Tibial nerve (tissue), 4 donors: Measurements from ENCODE around the gene PRR14. TPM values are rescaled to one million over a fixed set of nuclear protein-coding genes. Genes with fewer than 3 reads are reported as not detected.

Source experiments
- DNase-seq, 2 donors: peaks; one replicate each; pipeline ENCODE4 v3.0.0-alpha.2; 2019; ENCODE audit warnings: low spot score in 2 of 2
- H3K27ac ChIP-seq, 4 donors: fragments of 200-600 bp; sonication (generic) in 3 of 4; one replicate each; pipeline ENCODE4 v1.5.1; 2017 to 2019; ENCODE audit warnings: mild to moderate bottlenecking in 1 of 4
- H3K27me3 ChIP-seq, 2 donors: fragments of 200-600 bp; sonication (generic) in 1 of 2; one replicate each; pipeline versions ENCODE4 v1.5.1 to v1.6.0; 2017 to 2019
- H3K36me3 ChIP-seq, 3 donors: fragments of 200-600 bp; sonication (generic); one replicate each; pipeline ENCODE4 v1.5.1; 2018 to 2019
- H3K4me1 ChIP-seq, 4 donors: fragments of 200-600 bp; sonication (generic) in 3 of 4; one replicate each; pipeline ENCODE4 v1.5.1; 2017 to 2019
- H3K4me3 ChIP-seq, 4 donors: fragments of 200-600 bp; sonication (generic) in 3 of 4; one replicate each; pipeline ENCODE4 v1.5.1; 2017 to 2019; ENCODE audit warnings: mild to moderate bottlenecking in 1 of 4, moderate library complexity in 1 of 4
- H3K9me3 ChIP-seq, 4 donors: fragments of 200-600 bp; sonication (generic) in 3 of 4; one replicate each; pipeline ENCODE4 v1.5.1; 2017 to 2019
- EP300 ChIP-seq, 2 donors: sonication (generic); formaldehyde crosslinking; IDR thresholded peaks; one replicate each; pipeline ENCODE4 v1.6.1; 2017; ENCODE audit warnings: antibody characterized with exemption in 2 of 2, mild to moderate bottlenecking in 1 of 2
- POLR2A ChIP-seq, 2 donors: fragments of 450-650 bp; IDR thresholded peaks; one replicate each; pipeline ENCODE4 v1.6.1; 2017; ENCODE audit warnings: antibody characterized with exemption in 2 of 2, mild to moderate bottlenecking in 2 of 2, moderate library complexity in 2 of 2
- WGBS, 2 donors: methylation state at CpG; one replicate each; pipeline ENCODE4 v1.1.5; 2018; 5-methylcytosine and 5-hydroxymethylcytosine counted together
- total RNA-seq, 4 donors: library from RNA; depleted of rRNA; stranded (reverse); fragments of >200 nt; gene quantifications; one replicate each; pipeline ENCODE4 v1.1.0, GENCODE V29; 2016
- TF ChIP-seq, protein P1 (sequence below), 5 experiments: fragments of 200-600 bp in 3 of 5; fragments of 450-650 bp in 2 of 5; sonication (generic) in 3 of 5; IDR thresholded peaks; one replicate each; pipeline ENCODE4 v1.5.1; 2016 to 2019; ENCODE audit warnings: antibody characterized with exemption in 5 of 5, mild to moderate bottlenecking in 3 of 5, moderate library complexity in 2 of 5

PRR14 gene
- total RNA-seq, 4 donors from 2014 or later, result 37.4 to 43.7 (median 40.1) TPM

- H3K4me3 ChIP-seq, result no peak overlapping the region
- H3K4me1 ChIP-seq, result peaks cover 0 to 6% (median 0%) of the 10 kb centered on the region in 4 donors
- 85 to 88% methylated on average over 34 to 37 of the region's 41 CpGs for WGBS, 2 donors
- DNase-seq, result no peak
- TF ChIP-seq, protein P1, sequence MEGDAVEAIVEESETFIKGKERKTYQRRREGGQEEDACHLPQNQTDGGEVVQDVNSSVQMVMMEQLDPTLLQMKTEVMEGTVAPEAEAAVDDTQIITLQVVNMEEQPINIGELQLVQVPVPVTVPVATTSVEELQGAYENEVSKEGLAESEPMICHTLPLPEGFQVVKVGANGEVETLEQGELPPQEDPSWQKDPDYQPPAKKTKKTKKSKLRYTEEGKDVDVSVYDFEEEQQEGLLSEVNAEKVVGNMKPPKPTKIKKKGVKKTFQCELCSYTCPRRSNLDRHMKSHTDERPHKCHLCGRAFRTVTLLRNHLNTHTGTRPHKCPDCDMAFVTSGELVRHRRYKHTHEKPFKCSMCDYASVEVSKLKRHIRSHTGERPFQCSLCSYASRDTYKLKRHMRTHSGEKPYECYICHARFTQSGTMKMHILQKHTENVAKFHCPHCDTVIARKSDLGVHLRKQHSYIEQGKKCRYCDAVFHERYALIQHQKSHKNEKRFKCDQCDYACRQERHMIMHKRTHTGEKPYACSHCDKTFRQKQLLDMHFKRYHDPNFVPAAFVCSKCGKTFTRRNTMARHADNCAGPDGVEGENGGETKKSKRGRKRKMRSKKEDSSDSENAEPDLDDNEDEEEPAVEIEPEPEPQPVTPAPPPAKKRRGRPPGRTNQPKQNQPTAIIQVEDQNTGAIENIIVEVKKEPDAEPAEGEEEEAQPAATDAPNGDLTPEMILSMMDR (IDR thresholded peaks at IDR 0.05), result no peak
- no peaks in the 10 kb centered on the region for H3K9me3 ChIP-seq
- no peaks in the 10 kb centered on the region for H3K27me3 ChIP-seq
- H3K36me3 ChIP-seq, result peaks cover 0 to 66% (median 49%) of the 10 kb centered on the region in 3 donors
- H3K27ac ChIP-seq, result no peak overlapping the region
Measured at GRCh38 chr16:30669026-30669902, 18.5 kb downstream of the PRR14 start.

DNA sequence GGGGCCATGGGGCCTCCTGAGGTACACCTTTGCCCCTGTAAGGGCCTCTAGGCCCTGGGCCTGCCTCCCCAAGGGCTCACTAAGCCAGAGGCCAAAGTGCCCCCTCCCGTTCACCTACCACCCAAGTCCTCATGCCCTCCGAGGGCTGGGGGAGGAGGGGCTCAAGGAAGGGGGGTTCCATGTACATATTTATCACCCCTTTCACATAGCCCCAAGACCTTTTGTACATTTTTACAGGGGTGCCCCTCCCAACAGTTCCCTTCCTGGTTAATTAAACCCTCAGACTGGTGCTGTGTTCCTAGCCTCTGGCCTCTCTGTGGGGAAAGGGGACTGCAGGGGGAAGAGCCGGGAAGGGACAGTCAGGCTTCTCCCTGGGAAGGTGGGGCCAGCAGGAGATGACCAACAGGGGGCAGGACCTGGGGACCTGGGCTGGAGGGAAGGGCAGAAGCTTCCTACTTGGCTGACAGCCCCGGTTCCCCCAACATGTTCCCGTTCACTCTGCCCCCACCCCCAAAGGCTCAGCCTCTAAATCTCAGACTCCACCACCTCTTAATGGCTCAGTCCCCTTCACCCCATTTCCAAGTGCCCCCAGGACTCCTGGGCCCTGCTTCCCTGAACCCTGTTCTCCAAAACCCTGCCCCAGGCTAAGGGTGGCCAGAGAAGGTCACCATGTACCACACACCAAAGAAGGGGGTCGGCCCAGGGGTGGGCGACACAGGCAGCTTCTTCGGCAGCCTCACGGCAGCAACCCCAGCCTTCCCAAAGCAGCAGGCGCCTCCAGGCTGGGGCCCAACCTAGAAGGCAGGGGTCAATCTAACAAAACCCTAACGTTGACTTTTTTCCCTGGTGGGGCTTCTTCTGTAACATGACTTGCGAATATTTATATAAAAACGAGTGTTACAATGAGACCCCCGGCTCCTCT lies 19.4 kb downstream of the PRR14 start:
- DNase-seq, result no peak
- Histone ChIP-seq H3K27ac (no peak overlapping the region), H3K9me3 (no peaks in the 10 kb centered on the region), H3K27me3 (no peaks in the 10 kb centered on the region), H3K4me1 (no peaks in the 10 kb centered on the region), H3K36me3 (peaks cover 0 to 57% (median 46%) of the 10 kb centered on the region in 3 donors), H3K4me3 (no peak overlapping the region)
- TF ChIP-seq, protein P1 (IDR thresholded peaks at IDR 0.05), result no peak
- TF ChIP-seq POLR2A (IDR thresholded peaks at IDR 0.05), result no peak
- TF ChIP-seq EP300 (IDR thresholded peaks at IDR 0.05), result no peak
- WGBS, 2 donors, result 76 to 77% methylated on average over 14 of the region's 14 CpGs

DNA sequence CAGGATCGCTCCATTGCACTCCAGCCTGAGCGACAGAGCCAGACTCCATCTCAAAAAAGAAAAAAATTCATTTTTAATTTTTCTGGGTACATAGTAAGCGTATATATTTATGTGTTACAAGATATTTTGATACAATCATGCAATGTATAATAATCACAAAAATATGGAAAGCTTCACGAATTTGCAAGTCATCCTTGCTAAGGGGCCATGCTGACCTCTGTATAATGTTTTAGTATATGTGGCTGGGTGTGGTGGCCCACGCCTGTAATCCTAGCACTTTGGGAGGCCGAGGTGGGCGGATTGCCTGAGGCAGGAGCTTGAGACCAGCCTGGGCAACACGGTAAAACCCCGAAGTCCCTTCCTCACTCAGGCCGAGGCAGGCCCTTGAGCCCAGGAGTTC lies 24.4 kb downstream of the PRR14 start:
- 84 to 87% methylated on average over 10 of the region's 10 CpGs for WGBS, 2 donors
- Histone ChIP-seq H3K4me1 (no peaks in the 10 kb centered on the region), H3K36me3 (peaks cover 0 to 8% (median 8%) of the 10 kb centered on the region in 3 donors), H3K27me3 (no peaks in the 10 kb centered on the region), H3K9me3 (no peaks in the 10 kb centered on the region), H3K27ac (no peak overlapping the region), H3K4me3 (no peak overlapping the region)
- no peak for TF ChIP-seq POLR2A (IDR thresholded peaks at IDR 0.05)
- no peak for TF ChIP-seq EP300 (IDR thresholded peaks at IDR 0.05)
- TF ChIP-seq, protein P1 (IDR thresholded peaks at IDR 0.05), result no peak
- no peak for DNase-seq

- Histone ChIP-seq H3K9me3 (no peaks in the 10 kb centered on the region), H3K27ac (no peak overlapping the region), H3K4me3 (no peak overlapping the region), H3K36me3 (no peaks in the 10 kb centered on the region), H3K27me3 (no peaks in the 10 kb centered on the region), H3K4me1 (no peaks in the 10 kb centered on the region)
- 63% methylated on average over 11 of the region's 11 CpGs for WGBS, 2 donors
- DNase-seq, result no peak
- TF ChIP-seq POLR2A (IDR thresholded peaks at IDR 0.05), result no peak
- TF ChIP-seq, protein P1 (IDR thresholded peaks at IDR 0.05), result no peak
- no peak for TF ChIP-seq EP300 (IDR thresholded peaks at IDR 0.05)
Measured at GRCh38 chr16:30677931-30678585, 27.3 kb downstream of the PRR14 start.
